CD4-positive, alpha-beta T cell treated with Interleukin-12 subunit alpha and Interleukin-12 subunit beta, for 1 hour (primary cell): ENCODE measurements around the gene DNAJC1.

ENCODE experiments used
- DNase-seq: peaks from one replicate; pipeline ENCODE4 v3.0.0-alpha.2; 2020

The DNAJC1 gene

GRCh38 chr10:21954690-21955089, 48.8 kb downstream of the DNAJC1 start:
- DNase-seq: no peak

- DNase-seq: no peak
Observed at GRCh38 chr10:21954132-21954531, 49.4 kb downstream of the DNAJC1 start.

GRCh38 chr10:21953585-21954057, 49.9 kb downstream of the DNAJC1 start:
- DNase-seq: peak; percentile 25

GRCh38 chr10:21950566-21950965, 53.0 kb downstream of the DNAJC1 start:
- no peak for DNase-seq

- DNase-seq: no peak
Observed at GRCh38 chr10:21946946-21947345, 56.6 kb downstream of the DNAJC1 start.

GRCh38 chr10:21944727-21945386, 58.7 kb downstream of the DNAJC1 start:
- DNase-seq: no peak

GRCh38 chr10:21943633-21944265, 59.8 kb downstream of the DNAJC1 start:
- DNase-seq: no peak

GRCh38 chr10:21935439-21936023, 68.0 kb downstream of the DNAJC1 start:
- no peak for DNase-seq

- no peak for DNase-seq
Observed at GRCh38 chr10:21934307-21934706, 69.2 kb downstream of the DNAJC1 start.

GRCh38 chr10:21929070-21929469, 74.5 kb downstream of the DNAJC1 start:
- no peak for DNase-seq

GRCh38 chr10:21927631-21928353, 75.7 kb downstream of the DNAJC1 start:
- no peak for DNase-seq

GRCh38 chr10:21926949-21927348, 76.6 kb downstream of the DNAJC1 start:
- no peak for DNase-seq

GRCh38 chr10:21926358-21926925, 77.1 kb downstream of the DNAJC1 start:
- DNase-seq: no peak

GRCh38 chr10:21925851-21926250, 77.7 kb downstream of the DNAJC1 start:
- no peak for DNase-seq

GRCh38 chr10:21924511-21924910, 79.0 kb downstream of the DNAJC1 start:
- no peak for DNase-seq

- DNase-seq: no peak
Observed at GRCh38 chr10:21920633-21921032, 82.9 kb downstream of the DNAJC1 start.

GRCh38 chr10:21919906-21920305, 83.6 kb downstream of the DNAJC1 start:
- no peak for DNase-seq

- no peak for DNase-seq
Observed at GRCh38 chr10:21919117-21919516, 84.4 kb downstream of the DNAJC1 start.

- no peak for DNase-seq
Observed at GRCh38 chr10:21912625-21913024, 90.9 kb downstream of the DNAJC1 start.

- no peak for DNase-seq
Observed at GRCh38 chr10:21910798-21911197, 92.7 kb downstream of the DNAJC1 start.

GRCh38 chr10:21907436-21907835, 96.1 kb downstream of the DNAJC1 start:
- DNase-seq: no peak

- no peak for DNase-seq
Observed at GRCh38 chr10:21904930-21905329, 98.6 kb downstream of the DNAJC1 start.

- no peak for DNase-seq
Observed at GRCh38 chr10:21899736-21900135, 103.8 kb downstream of the DNAJC1 start.
